ENCODE data around the gene SRMS. TPM values are rescaled to one million over a fixed set of nuclear protein-coding genes. Genes with fewer than 3 reads are reported as not detected.

Gene SRMS
- total and polyA plus RNA-seq, 2 donors (not counting 3 experiments of a cell fraction or from before 2014, with no cell fraction given) = not detected

DNA sequence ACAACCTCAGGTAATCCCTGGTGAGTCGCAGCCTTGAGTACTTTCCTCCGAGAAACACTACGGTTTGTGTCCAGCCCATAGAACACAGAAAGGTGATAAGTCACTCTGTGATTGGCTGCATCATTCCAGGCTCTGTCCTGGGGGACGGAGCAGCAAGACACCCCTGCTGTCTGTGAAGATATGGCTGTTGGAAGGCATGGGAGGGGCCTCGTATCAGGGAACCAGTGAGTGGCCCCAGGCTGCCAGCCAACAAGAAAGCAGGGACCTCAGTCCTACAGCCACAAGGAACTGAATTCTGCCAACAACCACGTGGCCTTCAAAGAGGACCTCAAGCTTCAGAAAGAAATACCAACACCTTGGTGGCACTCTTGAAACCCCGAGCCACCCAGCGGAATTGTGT is 42.3 kb downstream of the SRMS start:
- no peaks in the 10 kb centered on the region for H3K36me3 ChIP-seq (ENCODE audit: control insufficient read depth in 2 of 2, extremely low read depth in 1 of 2, insufficient read depth in 2 of 2, low read length in 2 of 2)
- TF ChIP-seq EZH2 (IDR thresholded peaks at IDR 0.05; ENCODE audit: borderline replicate concordance, low read depth, low read length, severe bottlenecking) = no peak
- ChIA-PET POLR2A (no interaction called here), CTCF (interaction anchor here (2.4 kb wide), 1 partner anchor 9 kb away, joined by 8 read pairs; no protein-coding TSS in a partner anchor)
- BruUV-seq (replicated peaks) = no TSS peak
- H2AFZ ChIP-seq (ENCODE audit: low read depth, low read length) = no peak overlapping the region
- H3K9me1 ChIP-seq (replicated peaks; ENCODE audit: control insufficient read depth, extremely low read depth, insufficient read depth, low read length) = no peaks in the 10 kb centered on the region
- no peak overlapping the region for H3K4me2 ChIP-seq (ENCODE audit: insufficient read depth, low read length)
- FAIRE-seq = no peak
- no peak overlapping the region for H3K9ac ChIP-seq (replicated peaks; ENCODE audit: extremely low read depth, insufficient read depth, low read length)
- intact Hi-C loops (cut with micrococcal nuclease) (no loop called here), dilution Hi-C loops (cut with MboI; ENCODE audit: extremely low pct_ligation_motif_present, low sequenced_read_pairs) (no loop called here)
- no peaks in the 10 kb centered on the region for H3K9me3 ChIP-seq (replicated peaks; ENCODE audit: control insufficient read depth, insufficient read depth, low read length)
- no peaks in the 10 kb centered on the region for H3K27me3 ChIP-seq (ENCODE audit: control insufficient read depth in 2 of 2, insufficient read depth in 2 of 2, low read length in 2 of 2)
- H3K4me3 ChIP-seq (replicated peaks in 1 of 3; ENCODE audit: insufficient read depth in 1 of 3, low read depth in 1 of 3, low read length in 3 of 3) = no peak overlapping the region
- H4K20me1 ChIP-seq (replicated peaks; ENCODE audit: control insufficient read depth, extremely low read depth, insufficient read depth, low read length) = no peaks in the 10 kb centered on the region
- H3K27ac ChIP-seq (ENCODE audit: insufficient read depth, low read depth, low read length) = no peak overlapping the region
- H3K4me1 ChIP-seq (ENCODE audit: control insufficient read depth, extremely low read depth, insufficient read depth, low read length) = no peaks in the 10 kb centered on the region
- no peak for DNase-seq (ENCODE audit: low read depth, low spot score)
- H3K79me2 ChIP-seq (ENCODE audit: control insufficient read depth, insufficient read depth, low read length) = no peaks in the 10 kb centered on the region

DNA sequence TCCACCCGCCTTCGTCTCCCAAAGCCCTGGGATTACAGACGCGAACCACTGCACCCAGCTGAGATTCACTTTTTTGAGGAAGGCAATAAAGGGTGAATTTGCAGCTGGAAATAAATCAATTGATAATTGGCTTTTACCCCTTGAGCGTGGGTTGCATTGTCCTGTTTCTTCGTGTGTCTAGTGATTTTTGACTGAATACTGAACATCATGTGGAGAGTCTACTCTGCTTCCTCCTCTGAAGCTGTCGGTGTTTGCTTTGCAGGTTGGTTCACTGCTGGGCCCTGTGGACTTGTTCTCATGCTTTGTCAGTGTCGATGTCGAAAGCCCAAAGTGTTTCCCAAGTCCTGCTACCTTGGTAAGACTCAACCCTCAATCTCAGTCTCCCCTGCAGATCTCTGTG is 42.9 kb downstream of the SRMS start:
- H3K4me3 ChIP-seq (replicated peaks in 1 of 3; ENCODE audit: insufficient read depth in 1 of 3, low read depth in 1 of 3, low read length in 3 of 3) = no peak overlapping the region
- TF ChIP-seq POLR2AphosphoS5 (IDR thresholded peaks at IDR 0.05; ENCODE audit: insufficient read depth, low read depth, low read length) (no peak), GATA2 (IDR thresholded peaks at IDR 0.05; ENCODE audit: insufficient read depth, insufficient read length, low read depth, low read length) (no peak), FOS (IDR thresholded peaks at IDR 0.05; ENCODE audit: borderline replicate concordance, insufficient read depth, low read length) (no peak)
- TF ChIP-seq, protein P1, sequence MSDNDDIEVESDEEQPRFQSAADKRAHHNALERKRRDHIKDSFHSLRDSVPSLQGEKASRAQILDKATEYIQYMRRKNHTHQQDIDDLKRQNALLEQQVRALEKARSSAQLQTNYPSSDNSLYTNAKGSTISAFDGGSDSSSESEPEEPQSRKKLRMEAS (IDR thresholded peaks at IDR 0.05; ENCODE audit: insufficient read depth, insufficient read length) = no peak
- TF ChIP-seq, protein P2, sequence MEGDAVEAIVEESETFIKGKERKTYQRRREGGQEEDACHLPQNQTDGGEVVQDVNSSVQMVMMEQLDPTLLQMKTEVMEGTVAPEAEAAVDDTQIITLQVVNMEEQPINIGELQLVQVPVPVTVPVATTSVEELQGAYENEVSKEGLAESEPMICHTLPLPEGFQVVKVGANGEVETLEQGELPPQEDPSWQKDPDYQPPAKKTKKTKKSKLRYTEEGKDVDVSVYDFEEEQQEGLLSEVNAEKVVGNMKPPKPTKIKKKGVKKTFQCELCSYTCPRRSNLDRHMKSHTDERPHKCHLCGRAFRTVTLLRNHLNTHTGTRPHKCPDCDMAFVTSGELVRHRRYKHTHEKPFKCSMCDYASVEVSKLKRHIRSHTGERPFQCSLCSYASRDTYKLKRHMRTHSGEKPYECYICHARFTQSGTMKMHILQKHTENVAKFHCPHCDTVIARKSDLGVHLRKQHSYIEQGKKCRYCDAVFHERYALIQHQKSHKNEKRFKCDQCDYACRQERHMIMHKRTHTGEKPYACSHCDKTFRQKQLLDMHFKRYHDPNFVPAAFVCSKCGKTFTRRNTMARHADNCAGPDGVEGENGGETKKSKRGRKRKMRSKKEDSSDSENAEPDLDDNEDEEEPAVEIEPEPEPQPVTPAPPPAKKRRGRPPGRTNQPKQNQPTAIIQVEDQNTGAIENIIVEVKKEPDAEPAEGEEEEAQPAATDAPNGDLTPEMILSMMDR (IDR thresholded peaks at IDR 0.05; ENCODE audit: extremely low read depth in 1 of 2, insufficient read depth in 1 of 2, low read depth in 1 of 2, low read length in 2 of 2) = no peak
- BruUV-seq (replicated peaks) = no TSS peak
- no peaks in the 10 kb centered on the region for H3K9me1 ChIP-seq (replicated peaks; ENCODE audit: control insufficient read depth, extremely low read depth, insufficient read depth, low read length)
- dilution Hi-C loops (cut with MboI; ENCODE audit: extremely low pct_ligation_motif_present, low sequenced_read_pairs) (no loop called here), intact Hi-C loops (cut with micrococcal nuclease) (no loop called here)
- H3K79me2 ChIP-seq (ENCODE audit: control insufficient read depth, insufficient read depth, low read length) = no peaks in the 10 kb centered on the region
- no peak overlapping the region for H3K9ac ChIP-seq (replicated peaks; ENCODE audit: extremely low read depth, insufficient read depth, low read length)
- H3K27me3 ChIP-seq (ENCODE audit: control insufficient read depth in 2 of 2, insufficient read depth in 2 of 2, low read length in 2 of 2) = no peaks in the 10 kb centered on the region
- no peaks in the 10 kb centered on the region for H3K4me1 ChIP-seq (ENCODE audit: control insufficient read depth, extremely low read depth, insufficient read depth, low read length)
- ChIA-PET POLR2A (no interaction called here), CTCF (interaction anchor here (2.4 kb wide), 1 partner anchor 8 kb away, joined by 8 read pairs; no protein-coding TSS in a partner anchor)
- no peak overlapping the region for H3K27ac ChIP-seq (ENCODE audit: insufficient read depth, low read depth, low read length)
- no peaks in the 10 kb centered on the region for H3K9me3 ChIP-seq (replicated peaks; ENCODE audit: control insufficient read depth, insufficient read depth, low read length)
- H3K36me3 ChIP-seq (ENCODE audit: control insufficient read depth in 2 of 2, extremely low read depth in 1 of 2, insufficient read depth in 2 of 2, low read length in 2 of 2) = no peaks in the 10 kb centered on the region
- no peaks in the 10 kb centered on the region for H4K20me1 ChIP-seq (replicated peaks; ENCODE audit: control insufficient read depth, extremely low read depth, insufficient read depth, low read length)
- no peak overlapping the region for H2AFZ ChIP-seq (ENCODE audit: low read depth, low read length)
- DNase-seq (ENCODE audit: low read depth, low spot score) = no peak
- no peak overlapping the region for H3K4me2 ChIP-seq (ENCODE audit: insufficient read depth, low read length)
- FAIRE-seq = no peak

Data from endothelial cell of umbilical vein (primary cell).